KMS-11 (cell line): ENCODE measurements around the gene PAFAH1B2.

Source experiments
- H2AFZ ChIP-seq: fragments of 200-600 bp; sonication (generic); 2 replicates; pipeline ENCODE4 v1.6.1; 2016; ENCODE audit warnings: antibody characterized with exemption, mixed run types, low read depth
- H3K27ac ChIP-seq: fragments of 200-600 bp; sonication (generic); 2 replicates; pipeline ENCODE4 v1.6.1; 2016; ENCODE audit warnings: mild to moderate bottlenecking, mixed run types
- H3K27me3 ChIP-seq: fragments of 200-600 bp; sonication (generic); 2 replicates; pipeline ENCODE4 v1.6.1; 2017; ENCODE audit warnings: mild to moderate bottlenecking, low read depth, mixed run types, moderate library complexity; ENCODE audit not compliant: insufficient read depth
- H3K36me3 ChIP-seq: fragments of 200-600 bp; sonication (generic); 2 replicates; pipeline ENCODE4 v1.6.1; 2017; ENCODE audit warnings: mild to moderate bottlenecking, mixed run types; ENCODE audit not compliant: insufficient read depth
- H3K4me1 ChIP-seq: fragments of 200-600 bp; sonication (generic); 2 replicates; pipeline ENCODE4 v1.6.1; 2016; ENCODE audit warnings: mild to moderate bottlenecking, low read depth, mixed run types; ENCODE audit not compliant: poor library complexity, severe bottlenecking
- H3K4me2 ChIP-seq: fragments of 200-600 bp; sonication (generic); 2 replicates; pipeline ENCODE4 v1.7.0; 2016; ENCODE audit warnings: mild to moderate bottlenecking, mixed run types
- H3K4me3 ChIP-seq: fragments of 200-600 bp; sonication (generic); IDR thresholded peaks from 2 replicates; pipeline ENCODE4 v1.6.1; 2017; ENCODE audit warnings: low read depth, low read length, mixed read lengths; ENCODE audit not compliant: insufficient read depth
- H3K79me2 ChIP-seq: fragments of 200-600 bp; sonication (generic); 2 replicates; pipeline ENCODE4 v1.6.1; 2016; ENCODE audit warnings: low read depth, mixed run types; ENCODE audit not compliant: insufficient read depth
- H3K9ac ChIP-seq: fragments of 200-600 bp; sonication (generic); 2 replicates; pipeline ENCODE4 v1.6.1; 2016; ENCODE audit warnings: mild to moderate bottlenecking, mixed run types
- H4K20me1 ChIP-seq: fragments of 200-600 bp; sonication (generic); 2 replicates; pipeline ENCODE4 v1.6.1; 2016; ENCODE audit warnings: mild to moderate bottlenecking, mixed run types; ENCODE audit not compliant: insufficient read depth
- CTCF ChIP-seq: fragments of 200-600 bp; sonication (generic); conservative IDR thresholded peaks from 2 replicates; pipeline ENCODE4 v1.6.1; 2017; ENCODE audit warnings: low read depth, mild to moderate bottlenecking, antibody characterized with exemption, low read length, moderate library complexity, mixed read lengths

PAFAH1B2 gene

GRCh38 chr11:117152066-117152465, 8.0 kb downstream of the PAFAH1B2 start:
- no peak overlapping the region for H3K4me2 ChIP-seq
- H2AFZ ChIP-seq: no peak overlapping the region
- peaks cover 86% of the 10 kb centered on the region for H3K79me2 ChIP-seq
- H3K36me3 ChIP-seq: no peaks in the 10 kb centered on the region
- no peak overlapping the region for H3K9ac ChIP-seq
- H3K4me1 ChIP-seq: peaks cover 12% of the 10 kb centered on the region
- no peak overlapping the region for H3K4me3 ChIP-seq
- no peak for TF ChIP-seq CTCF
- H3K27ac ChIP-seq: no peak overlapping the region
- no peaks in the 10 kb centered on the region; the same call in 1 of the 2 replicates for H4K20me1 ChIP-seq
- no peaks in the 10 kb centered on the region for H3K27me3 ChIP-seq

DNA sequence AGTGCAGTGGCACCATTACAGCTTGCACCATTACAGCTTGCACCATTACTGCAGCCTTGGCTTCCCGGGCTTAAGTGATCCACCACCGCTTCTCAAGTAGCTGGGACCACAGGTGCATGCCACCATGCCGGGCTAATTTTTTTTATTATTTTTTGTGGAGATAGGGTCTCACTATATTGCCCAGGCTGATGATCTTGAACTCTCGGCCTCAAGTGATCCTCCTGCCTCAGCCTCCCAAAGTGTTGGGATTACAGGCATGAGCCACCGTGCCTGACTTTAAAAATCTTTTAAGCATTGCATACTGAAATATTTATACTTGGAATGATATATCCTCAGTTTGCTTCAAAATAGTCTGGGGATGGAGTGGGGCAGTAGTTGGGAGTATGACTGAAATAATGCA, 10.4 kb downstream of the PAFAH1B2 start:
- Histone ChIP-seq H3K9ac (no peak overlapping the region), H4K20me1 (no peaks in the 10 kb centered on the region), H3K4me3 (no peak overlapping the region), H3K4me2 (no peak overlapping the region), H3K27me3 (no peaks in the 10 kb centered on the region), H3K4me1 (no peaks in the 10 kb centered on the region), H3K36me3 (no peaks in the 10 kb centered on the region), H2AFZ (no peak overlapping the region), H3K27ac (no peak overlapping the region), H3K79me2 (peaks cover 70% of the 10 kb centered on the region)
- no peak for TF ChIP-seq CTCF

GRCh38 chr11:117157507-117157906, 13.4 kb downstream of the PAFAH1B2 start:
- no peaks in the 10 kb centered on the region for H3K36me3 ChIP-seq
- no peaks in the 10 kb centered on the region for H3K4me1 ChIP-seq
- H3K4me2 ChIP-seq: no peak overlapping the region
- H3K9ac ChIP-seq: no peak overlapping the region
- no peak overlapping the region for H3K27ac ChIP-seq
- H2AFZ ChIP-seq: no peak overlapping the region
- no peaks in the 10 kb centered on the region for H4K20me1 ChIP-seq
- peaks cover 40% of the 10 kb centered on the region; the same call in 1 of the 2 replicates for H3K79me2 ChIP-seq
- H3K27me3 ChIP-seq: no peaks in the 10 kb centered on the region
- H3K4me3 ChIP-seq: no peak overlapping the region
- no peak for TF ChIP-seq CTCF

GRCh38 chr11:117159892-117160291, 15.8 kb downstream of the PAFAH1B2 start:
- Histone ChIP-seq H3K27ac (no peak overlapping the region), H2AFZ (no peak overlapping the region), H3K9ac (no peak overlapping the region), H4K20me1 (no peaks in the 10 kb centered on the region), H3K27me3 (no peaks in the 10 kb centered on the region), H3K36me3 (no peaks in the 10 kb centered on the region), H3K4me3 (no peak overlapping the region), H3K79me2 (peaks cover 16% of the 10 kb centered on the region; the same call in 1 of the 2 replicates), H3K4me1 (no peaks in the 10 kb centered on the region), H3K4me2 (no peak overlapping the region)
- TF ChIP-seq CTCF: no peak

DNA sequence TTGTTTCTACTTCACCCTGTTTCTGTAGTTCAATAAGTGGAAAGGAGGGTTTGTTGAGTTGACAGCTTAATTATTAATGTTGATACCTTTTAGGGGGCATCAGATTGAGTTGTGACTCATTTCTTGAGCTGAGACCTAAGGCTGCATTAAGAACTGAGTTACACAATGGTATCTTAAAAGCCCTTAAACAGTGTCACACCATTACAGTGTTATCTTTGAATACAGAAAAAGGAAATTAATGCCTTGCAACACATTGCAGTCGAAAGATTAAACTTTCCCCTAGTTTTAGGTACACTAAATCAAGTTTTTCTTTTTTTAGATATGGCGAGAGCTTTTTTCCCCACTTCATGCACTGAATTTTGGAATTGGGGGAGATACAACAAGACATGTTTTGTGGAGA, 16.7 kb downstream of the PAFAH1B2 start:
- no peak overlapping the region for H3K4me2 ChIP-seq
- no peaks in the 10 kb centered on the region for H3K4me1 ChIP-seq
- H3K4me3 ChIP-seq: no peak overlapping the region
- H3K27ac ChIP-seq: no peak overlapping the region
- no peak overlapping the region for H2AFZ ChIP-seq
- H4K20me1 ChIP-seq: no peaks in the 10 kb centered on the region
- no peak overlapping the region for H3K9ac ChIP-seq
- no peaks in the 10 kb centered on the region for H3K27me3 ChIP-seq
- peaks cover 10% of the 10 kb centered on the region; the same call in 1 of the 2 replicates for H3K79me2 ChIP-seq
- TF ChIP-seq CTCF: no peak
- no peaks in the 10 kb centered on the region for H3K36me3 ChIP-seq
